Measurements from ENCODE around the gene HGS. TPM values are rescaled to one million over a fixed set of nuclear protein-coding genes. Genes with fewer than 3 reads are reported as not detected.
A peak's percentile ranks its signal among the peaks of the same experiment; 100 is the strongest.

The HGS gene
- total and polyA plus RNA-seq, 2 donors (not counting 3 experiments of a cell fraction or from before 2014, with no cell fraction given): 166 to 191 TPM

GRCh38 chr17:81723651-81724209 is 39.9 kb downstream of the HGS start:
- BruUV-seq (replicated peaks): no TSS peak
- Histone ChIP-seq H3K4me2 (ENCODE audit: insufficient read depth, low read length) (no peak overlapping the region), H3K4me1 (ENCODE audit: control insufficient read depth, extremely low read depth, insufficient read depth, low read length) (peaks cover 4% of the 10 kb centered on the region), H3K9me3 (replicated peaks; ENCODE audit: control insufficient read depth, insufficient read depth, low read length) (no peaks in the 10 kb centered on the region), H3K9me1 (replicated peaks; ENCODE audit: control insufficient read depth, extremely low read depth, insufficient read depth, low read length) (no peaks in the 10 kb centered on the region), H4K20me1 (replicated peaks; ENCODE audit: control insufficient read depth, extremely low read depth, insufficient read depth, low read length) (no peaks in the 10 kb centered on the region), H2AFZ (ENCODE audit: low read depth, low read length) (no peak overlapping the region), H3K36me3 (ENCODE audit: control insufficient read depth in 2 of 2, extremely low read depth in 1 of 2, insufficient read depth in 2 of 2, low read length in 2 of 2) (no peaks in the 10 kb centered on the region), H3K4me3 (replicated peaks in 1 of 3; ENCODE audit: insufficient read depth in 1 of 3, low read depth in 1 of 3, low read length in 3 of 3) (no peak overlapping the region), H3K27ac (ENCODE audit: insufficient read depth, low read depth, low read length) (no peak overlapping the region), H3K27me3 (ENCODE audit: control insufficient read depth in 2 of 2, insufficient read depth in 2 of 2, low read length in 2 of 2) (peaks cover 0 to 3% of the 10 kb centered on the region in 2 experiments), H3K79me2 (ENCODE audit: control insufficient read depth, insufficient read depth, low read length) (no peaks in the 10 kb centered on the region), H3K9ac (replicated peaks; ENCODE audit: extremely low read depth, insufficient read depth, low read length) (no peak overlapping the region)
- dilution Hi-C loops (cut with MboI; ENCODE audit: extremely low pct_ligation_motif_present, low sequenced_read_pairs): no loop called here
- DNase-seq (ENCODE audit: low read depth, low spot score): no peak
- intact Hi-C loops (cut with micrococcal nuclease): no loop called here
- ChIA-PET CTCF (interaction anchor here (1.0 kb wide), 1 partner anchor 236 kb away, joined by 3 read pairs; no protein-coding TSS in a partner anchor), POLR2A (no interaction called here)
- FAIRE-seq: peak; percentile 44
- TF ChIP-seq MYC (IDR thresholded peaks at IDR 0.05; ENCODE audit: low read depth, low read length): no peak
- TF ChIP-seq POLR2A (IDR thresholded peaks at IDR 0.05; ENCODE audit: low read depth, low read length): no peak
- TF ChIP-seq JUN (IDR thresholded peaks at IDR 0.05; ENCODE audit: borderline replicate concordance, insufficient read depth, insufficient read length, low read depth): no peak
- TF ChIP-seq POLR2AphosphoS5 (IDR thresholded peaks at IDR 0.05; ENCODE audit: insufficient read depth, low read depth, low read length): no peak
- TF ChIP-seq EZH2 (IDR thresholded peaks at IDR 0.05; ENCODE audit: borderline replicate concordance, low read depth, low read length, severe bottlenecking): no peak
- no peak for TF ChIP-seq FOS (IDR thresholded peaks at IDR 0.05; ENCODE audit: borderline replicate concordance, insufficient read depth, low read length)
- TF ChIP-seq MAX (IDR thresholded peaks at IDR 0.05; ENCODE audit: insufficient read depth, insufficient read length): no peak
- no peak for TF ChIP-seq CTCF (IDR thresholded peaks at IDR 0.05; ENCODE audit: extremely low read depth in 1 of 2, insufficient read depth in 1 of 2, low read depth in 1 of 2, low read length in 2 of 2)
- no peak for TF ChIP-seq GATA2 (IDR thresholded peaks at IDR 0.05; ENCODE audit: insufficient read depth, insufficient read length, low read depth, low read length)

Data from endothelial cell of umbilical vein (primary cell).